HUES6 (cell line): Measurements from ENCODE around the gene PCBP3.

Experiments used
- H3K27ac ChIP-seq: 2 replicates; pipeline ENCODE4 v1.7.0; 2013; ENCODE audit warnings: low read depth, mild to moderate bottlenecking, low read length, inconsistent platforms
- H3K27me3 ChIP-seq: 2 replicates; pipeline ENCODE4 v1.6.1; 2013; ENCODE audit warnings: low read length; ENCODE audit not compliant: control insufficient read depth, insufficient read depth
- H3K36me3 ChIP-seq: 2 replicates; pipeline ENCODE4 v1.6.1; 2013; ENCODE audit warnings: low read length; ENCODE audit not compliant: control insufficient read depth, insufficient read depth
- H3K4me1 ChIP-seq: 2 replicates; pipeline ENCODE4 v1.6.1; 2013; ENCODE audit warnings: low read length; ENCODE audit not compliant: control insufficient read depth, insufficient read depth
- H3K4me3 ChIP-seq: 2 replicates; pipeline ENCODE4 v1.5.1; 2013; ENCODE audit warnings: low read depth, low read length
- H3K9ac ChIP-seq: one replicate; pipeline ENCODE4 v1.6.1; 2013; ENCODE audit warnings: mild to moderate bottlenecking, low read length
- H3K9me3 ChIP-seq: 2 replicates; pipeline ENCODE4 v1.6.1; 2013; ENCODE audit warnings: low read depth, low read length; ENCODE audit not compliant: control insufficient read depth, insufficient read depth

The PCBP3 gene

DNA sequence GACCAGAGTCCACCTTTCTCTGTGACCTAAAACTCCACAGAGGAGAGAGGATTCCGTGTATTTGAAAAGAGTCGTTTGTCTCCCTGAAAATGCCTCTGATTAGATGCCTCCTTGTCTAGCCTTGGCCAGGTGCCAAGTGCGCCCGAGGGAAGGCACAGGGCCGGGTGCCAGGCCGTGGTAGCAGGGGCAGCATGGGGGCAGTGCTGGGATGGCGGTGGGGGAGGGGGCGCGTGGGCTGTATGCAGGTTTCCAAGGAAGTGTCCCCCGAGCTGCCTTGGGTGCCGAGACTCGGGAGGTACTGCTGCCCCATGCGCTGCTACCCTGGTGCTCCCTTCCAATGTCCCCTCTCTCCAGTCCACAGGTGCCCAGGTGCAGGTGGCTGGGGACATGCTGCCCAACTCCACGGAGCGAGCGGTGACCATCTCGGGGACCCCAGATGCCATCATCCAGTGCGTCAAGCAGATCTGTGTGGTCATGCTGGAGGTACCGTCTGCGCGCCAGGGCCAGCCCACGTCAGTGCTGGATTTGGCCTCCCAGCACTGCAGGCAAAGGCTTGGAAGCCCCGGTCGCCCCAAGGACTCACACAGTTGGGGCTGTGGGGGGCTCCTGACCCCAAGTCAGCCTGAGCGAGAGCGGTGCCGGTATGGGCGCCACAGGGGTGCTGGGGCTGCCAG, 267.2 kb downstream of the PCBP3 start:
- Histone ChIP-seq H3K4me3 (no peak overlapping the region), H3K4me1 (no peaks in the 10 kb centered on the region), H3K9ac (no peak overlapping the region), H3K36me3 (no peaks in the 10 kb centered on the region), H3K27me3 (no peaks in the 10 kb centered on the region), H3K27ac (no peak overlapping the region), H3K9me3 (no peaks in the 10 kb centered on the region)

- Histone ChIP-seq H3K9me3 (no peaks in the 10 kb centered on the region), H3K27me3 (no peaks in the 10 kb centered on the region), H3K36me3 (no peaks in the 10 kb centered on the region), H3K4me1 (no peaks in the 10 kb centered on the region), H3K27ac (no peak overlapping the region), H3K9ac (no peak overlapping the region), H3K4me3 (no peak overlapping the region)
These were observed 268.3 kb downstream of the PCBP3 start for GRCh38 chr21:45911806-45912325.

DNA sequence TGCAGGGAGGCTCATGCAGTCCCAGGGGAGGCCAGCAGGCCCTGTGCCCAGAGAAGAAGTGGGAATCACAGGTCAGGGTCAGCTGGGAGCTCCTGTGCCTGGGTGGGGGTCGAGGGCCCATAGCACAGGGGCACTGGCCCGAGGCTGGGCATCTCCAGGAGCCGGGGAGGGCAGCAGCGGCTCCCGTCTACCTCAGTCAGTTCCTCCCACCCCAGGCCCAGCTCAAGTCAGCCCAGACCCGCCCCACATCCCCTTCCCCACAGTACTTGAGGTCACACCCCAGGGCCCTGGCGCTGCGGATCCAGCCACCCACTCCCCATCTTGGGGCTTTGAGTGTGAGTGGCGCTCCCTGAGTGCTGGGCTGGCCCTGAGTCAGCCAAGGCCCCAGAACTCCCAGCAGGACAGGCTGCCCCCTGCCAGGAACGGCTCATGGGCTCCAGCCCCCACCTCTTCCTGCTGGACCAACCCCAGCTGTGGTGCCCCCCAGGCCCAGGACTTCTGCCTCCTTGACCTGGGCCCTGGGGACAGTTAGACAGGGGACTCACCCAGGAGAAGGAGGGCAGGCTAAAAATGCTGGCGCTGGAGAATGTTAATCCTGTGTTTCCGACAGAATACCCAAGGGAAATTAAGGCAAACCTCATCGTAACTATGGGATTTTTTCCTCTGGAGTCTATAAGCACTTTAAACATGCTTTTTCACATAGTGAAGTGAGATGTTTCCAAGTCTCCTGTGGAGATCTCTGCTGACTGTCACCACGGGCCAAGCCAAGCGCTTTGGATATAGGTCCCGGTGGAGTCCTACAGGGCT, 269.3 kb downstream of the PCBP3 start:
- Histone ChIP-seq H3K27me3 (no peaks in the 10 kb centered on the region), H3K4me1 (no peaks in the 10 kb centered on the region), H3K9me3 (no peaks in the 10 kb centered on the region), H3K9ac (no peak overlapping the region), H3K4me3 (no peak overlapping the region), H3K36me3 (no peaks in the 10 kb centered on the region), H3K27ac (no peak overlapping the region)

DNA sequence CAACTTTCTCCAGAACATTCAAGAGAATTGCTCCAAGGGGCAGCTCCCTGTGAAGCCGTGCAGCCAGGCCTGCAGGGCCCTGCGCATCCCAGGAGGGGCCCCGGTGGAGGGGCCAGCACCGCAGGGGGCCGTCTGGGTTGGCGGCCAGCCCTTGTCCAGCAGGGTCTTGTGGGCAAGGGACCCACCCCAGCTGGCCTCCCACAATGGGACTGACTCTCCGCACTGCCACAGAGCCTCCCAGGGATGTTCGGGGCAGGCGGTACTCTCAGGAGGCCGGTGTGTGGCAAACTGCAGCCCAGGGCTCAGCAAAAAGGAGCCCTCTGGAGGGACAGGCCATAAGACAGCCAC, 269.9 kb downstream of the PCBP3 start:
- Histone ChIP-seq H3K9ac (no peak overlapping the region), H3K4me1 (no peaks in the 10 kb centered on the region)

DNA sequence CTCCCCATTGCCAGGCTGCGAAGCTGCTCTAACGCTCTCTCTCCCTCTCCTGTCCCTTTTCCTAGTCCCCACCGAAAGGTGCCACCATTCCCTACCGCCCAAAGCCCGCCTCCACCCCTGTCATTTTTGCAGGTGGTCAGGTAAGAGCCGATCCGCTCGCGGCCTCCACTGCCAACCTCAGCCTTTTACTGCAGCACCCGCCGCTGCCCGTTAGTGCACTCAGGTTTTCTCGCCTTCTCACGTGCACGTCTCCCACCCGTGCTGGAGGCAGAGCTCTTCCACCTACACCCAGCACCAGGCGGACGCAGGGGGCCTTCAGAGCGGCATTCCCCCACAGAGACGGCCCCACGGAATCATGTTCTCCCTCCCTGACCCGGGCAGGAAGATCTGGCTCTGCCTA, 270.4 kb downstream of the PCBP3 start:
- no peaks in the 10 kb centered on the region for H3K9me3 ChIP-seq
- H3K4me1 ChIP-seq, result no peaks in the 10 kb centered on the region
- no peaks in the 10 kb centered on the region for H3K36me3 ChIP-seq
- H3K27ac ChIP-seq, result no peak overlapping the region
- H3K9ac ChIP-seq, result no peak overlapping the region
- no peak overlapping the region for H3K4me3 ChIP-seq
- H3K27me3 ChIP-seq, result no peaks in the 10 kb centered on the region

More for the DNA sequence above, 269.9 kb downstream of the PCBP3 start:
- no peaks in the 10 kb centered on the region for H3K9me3 ChIP-seq
- no peak overlapping the region for H3K4me3 ChIP-seq
- H3K27me3 ChIP-seq, result no peaks in the 10 kb centered on the region
- no peaks in the 10 kb centered on the region for H3K36me3 ChIP-seq
- no peak overlapping the region for H3K27ac ChIP-seq

DNA sequence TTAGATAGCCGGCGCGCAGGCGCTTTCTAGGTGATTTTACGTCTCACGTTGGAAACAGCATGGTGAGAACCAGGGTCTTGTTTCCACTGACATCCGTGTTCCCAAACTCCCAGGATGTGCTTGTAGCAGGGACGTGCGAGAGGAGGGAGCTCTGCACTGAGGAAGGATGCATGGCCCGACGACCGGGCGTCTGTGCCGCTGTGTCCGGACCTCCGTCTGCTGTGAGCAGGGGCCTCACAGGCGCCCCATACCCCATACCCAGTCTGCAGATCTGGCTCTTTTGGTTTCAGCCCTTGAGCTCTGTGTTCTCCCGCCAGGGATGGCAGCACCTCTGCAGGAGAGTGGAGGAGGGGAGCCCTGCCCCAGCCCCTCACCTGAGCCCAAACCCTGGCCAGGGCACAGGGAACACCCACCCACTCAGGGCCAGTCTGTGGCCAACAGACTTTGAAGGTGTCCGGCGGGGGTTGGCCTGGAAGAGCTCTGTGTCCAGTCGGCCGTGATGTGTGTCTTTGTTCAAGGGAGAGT, 270.9 kb downstream of the PCBP3 start:
- no peaks in the 10 kb centered on the region for H3K4me1 ChIP-seq
- H3K27me3 ChIP-seq, result no peaks in the 10 kb centered on the region
- no peak overlapping the region for H3K9ac ChIP-seq
- H3K27ac ChIP-seq, result no peak overlapping the region
- H3K9me3 ChIP-seq, result no peaks in the 10 kb centered on the region
- H3K36me3 ChIP-seq, result no peaks in the 10 kb centered on the region
- no peak overlapping the region for H3K4me3 ChIP-seq

- no peak overlapping the region for H3K27ac ChIP-seq
- H3K36me3 ChIP-seq, result no peaks in the 10 kb centered on the region
- H3K9me3 ChIP-seq, result no peaks in the 10 kb centered on the region
- no peaks in the 10 kb centered on the region for H3K4me1 ChIP-seq
- H3K9ac ChIP-seq, result no peak overlapping the region
- no peaks in the 10 kb centered on the region for H3K27me3 ChIP-seq
- H3K4me3 ChIP-seq, result no peak overlapping the region
These were observed 272.7 kb downstream of the PCBP3 start for GRCh38 chr21:45916011-45916840.

DNA sequence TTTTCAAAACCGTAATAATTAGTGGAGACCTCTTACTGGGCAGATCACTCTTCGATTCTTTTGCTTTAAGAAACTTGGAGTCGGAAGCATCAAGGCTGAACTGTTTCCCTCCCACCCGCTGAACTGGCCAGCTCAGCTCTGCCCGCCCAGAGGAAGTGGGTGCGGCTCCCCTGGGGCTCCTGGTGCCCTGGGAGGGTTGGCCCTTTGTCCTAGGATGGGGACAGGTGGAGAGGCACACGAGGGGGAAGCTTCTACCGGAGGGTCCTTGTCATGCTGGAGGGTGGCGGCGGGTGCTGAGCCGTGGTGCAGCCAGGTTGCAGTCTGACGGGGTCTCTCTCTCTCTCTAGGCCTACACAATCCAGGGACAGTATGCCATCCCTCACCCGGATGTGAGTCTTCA, 273.7 kb downstream of the PCBP3 start:
- no peaks in the 10 kb centered on the region for H3K36me3 ChIP-seq
- no peaks in the 10 kb centered on the region for H3K9me3 ChIP-seq
- no peak overlapping the region for H3K4me3 ChIP-seq
- no peaks in the 10 kb centered on the region for H3K4me1 ChIP-seq
- no peak overlapping the region for H3K27ac ChIP-seq
- no peaks in the 10 kb centered on the region for H3K27me3 ChIP-seq
- no peak overlapping the region for H3K9ac ChIP-seq

- H3K36me3 ChIP-seq, result no peaks in the 10 kb centered on the region
- H3K9ac ChIP-seq, result no peak overlapping the region
- H3K4me3 ChIP-seq, result no peak overlapping the region
- H3K9me3 ChIP-seq, result no peaks in the 10 kb centered on the region
- no peaks in the 10 kb centered on the region for H3K4me1 ChIP-seq
- no peaks in the 10 kb centered on the region for H3K27me3 ChIP-seq
- H3K27ac ChIP-seq, result no peak overlapping the region
These were observed 274.5 kb downstream of the PCBP3 start for GRCh38 chr21:45918011-45918410.

DNA sequence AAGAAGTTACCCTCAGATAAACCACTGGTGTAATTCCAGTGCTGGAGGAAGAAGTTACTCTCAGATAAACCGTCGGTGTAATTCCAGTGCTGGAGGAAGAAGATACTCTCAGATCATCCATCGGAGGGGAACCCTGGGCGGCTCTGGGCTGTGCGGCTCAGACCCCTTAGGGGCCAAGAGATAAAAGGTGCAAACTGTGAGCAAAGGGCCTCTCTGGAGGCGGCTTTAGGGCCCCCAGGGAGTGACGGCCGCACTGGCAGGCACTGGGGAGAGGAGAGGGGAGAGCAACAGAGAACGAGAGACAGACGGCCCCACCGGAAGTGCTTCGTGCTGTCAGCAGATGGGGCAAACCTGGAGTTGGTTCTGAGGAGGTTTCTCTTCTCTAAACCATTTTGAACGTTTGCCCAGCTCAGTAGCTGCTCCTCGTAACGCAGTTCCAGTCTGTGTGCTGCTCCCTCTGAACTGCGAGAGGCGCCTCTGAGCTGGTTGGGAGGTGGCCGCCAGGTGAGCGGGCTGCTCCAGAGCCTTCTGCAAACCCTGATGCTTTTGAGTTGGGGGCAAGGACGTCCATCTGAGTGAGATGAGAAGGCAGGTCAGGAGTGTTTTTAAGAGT, 275.4 kb downstream of the PCBP3 start:
- H3K9me3 ChIP-seq, result peaks cover under 1% of the 10 kb centered on the region
- no peaks in the 10 kb centered on the region for H3K27me3 ChIP-seq
- H3K4me1 ChIP-seq, result no peaks in the 10 kb centered on the region
- no peak overlapping the region for H3K27ac ChIP-seq
- no peak overlapping the region for H3K4me3 ChIP-seq
- H3K9ac ChIP-seq, result no peak overlapping the region
- H3K36me3 ChIP-seq, result no peaks in the 10 kb centered on the region
